IMR-90 (cell line): ENCODE results near the gene SPATA31E1. TPM values are rescaled to one million over a fixed set of nuclear protein-coding genes. Genes with fewer than 3 reads are reported as not detected.

ENCODE experiments used
- ATAC-seq: fragments of 200-7000 bp; cut with Tn5 transposase; 2 replicates; pipeline ENCODE4 v1.9.1; 2020; ENCODE audit warnings: low read depth, mild to moderate bottlenecking, moderate library complexity
- BruUV-seq: library from RNA; stranded (reverse); fragments of 400-500 nt; replicated peaks from 2 replicates; lab custom pipeline; 2021; lab: Mats Ljungman, UMichigan
- CTCF ChIA-PET: fragments of 300-600 bp; formaldehyde crosslinking; extraction: SDS; loops from one replicate; lab custom pipeline; 2021; ENCODE audit warnings: antibody characterized with exemption; lab: Yijun Ruan, JAX
- POLR2A ChIA-PET: fragments of 300-600 bp; sonication (Branson Sonifier 250); formaldehyde crosslinking; loops from one replicate; lab custom pipeline; 2022; ENCODE audit warnings: antibody characterized with exemption; ENCODE audit not compliant: unreplicated experiment; lab: Charles Lee
- DNase-seq: peaks from one replicate; pipeline ENCODE4 v3.0.0; 2013
- H2AFZ ChIP-seq: replicated peaks from 2 replicates; pipeline ENCODE3; 2013; ENCODE audit warnings: low read length, mild to moderate bottlenecking; ENCODE audit not compliant: poor library complexity
- H2AK5ac ChIP-seq: 2 replicates; pipeline ENCODE4 v1.6.1; 2013; ENCODE audit warnings: low read depth, low read length, inconsistent platforms
- H2AK9ac ChIP-seq: replicated peaks from 2 replicates; pipeline ENCODE3; 2013; ENCODE audit warnings: mild to moderate bottlenecking, low read depth, low read length, moderate library complexity; ENCODE audit not compliant: poor library complexity
- H2BK120ac ChIP-seq: 2 replicates; pipeline ENCODE4 v1.6.1; 2013; ENCODE audit warnings: low read depth, low read length, inconsistent platforms
- H2BK15ac ChIP-seq: 3 replicates; pipeline ENCODE4 v1.6.1; 2013; ENCODE audit warnings: low read depth, low read length, inconsistent platforms
- H2BK20ac ChIP-seq: 2 replicates; pipeline ENCODE4 v1.6.1; 2013; ENCODE audit warnings: low read depth, mild to moderate bottlenecking, inconsistent platforms, low read length, moderate library complexity
- H2BK5ac ChIP-seq: 2 replicates; pipeline ENCODE4 v1.6.1; 2013; ENCODE audit warnings: mild to moderate bottlenecking, low read depth, low read length, inconsistent platforms; ENCODE audit not compliant: poor library complexity, severe bottlenecking
- H3K14ac ChIP-seq: replicated peaks from 2 replicates; pipeline ENCODE4 v1.6.1; 2013; ENCODE audit warnings: low read depth, low read length, inconsistent platforms
- H3K18ac ChIP-seq: 2 replicates; pipeline ENCODE4 v1.6.1; 2013; ENCODE audit warnings: low read depth, low read length, control low read depth
- H3K23ac ChIP-seq: 2 replicates; pipeline ENCODE4 v1.6.1; 2013; ENCODE audit warnings: low read depth, low read length, inconsistent platforms
- H3K27ac ChIP-seq: 2 replicates; pipeline ENCODE4 v1.5.1; 2013; ENCODE audit warnings: mild to moderate bottlenecking, control low read depth, low read length; ENCODE audit not compliant: insufficient read depth
- H3K27me3 ChIP-seq: 2 replicates; pipeline ENCODE4 v1.6.1; 2013; ENCODE audit warnings: low read length; ENCODE audit not compliant: control insufficient read depth, insufficient read depth
- H3K36me3 ChIP-seq: 2 replicates; pipeline ENCODE4 v1.6.1; 2013; ENCODE audit warnings: low read length, mixed read lengths; ENCODE audit not compliant: control insufficient read depth, insufficient read depth
- H3K4ac ChIP-seq: 2 replicates; pipeline ENCODE4 v1.6.1; 2013; ENCODE audit warnings: low read depth, low read length, inconsistent platforms
- H3K4me1 ChIP-seq: 2 replicates; pipeline ENCODE4 v1.6.1; 2013; ENCODE audit warnings: low read length, mixed read lengths; ENCODE audit not compliant: control insufficient read depth, insufficient read depth
- H3K4me2 ChIP-seq: 2 replicates; pipeline ENCODE4 v1.6.1; 2013; ENCODE audit warnings: low read depth, mild to moderate bottlenecking, control low read depth, low read length, moderate library complexity
- H3K4me3 ChIP-seq: 2 replicates; pipeline ENCODE4 v1.5.1; 2013; ENCODE audit warnings: low read depth, mild to moderate bottlenecking, control low read depth, low read length, moderate library complexity; ENCODE audit not compliant: insufficient read depth
- H3K56ac ChIP-seq: 2 replicates; pipeline ENCODE4 v1.6.1; 2013; ENCODE audit warnings: low read length, inconsistent platforms; ENCODE audit not compliant: insufficient read depth; ENCODE audit errors: extremely low read depth
- H3K79me1 ChIP-seq, 2 experiments: 2 replicates each; pipeline ENCODE4 v1.6.1; 2013; ENCODE audit warnings: low read length in 2 of 2, inconsistent platforms in 1 of 2, low read depth in 1 of 2
- H3K9ac ChIP-seq: 2 replicates; pipeline ENCODE4 v1.6.1; 2013; ENCODE audit warnings: low read depth, low read length, control low read depth
- H3K9me1 ChIP-seq: 2 replicates; pipeline ENCODE4 v1.6.1; 2013; ENCODE audit warnings: low read length, inconsistent platforms; ENCODE audit not compliant: insufficient read depth
- H3K9me3 ChIP-seq: 2 replicates; pipeline ENCODE4 v1.6.1; 2013; ENCODE audit warnings: low read length; ENCODE audit not compliant: control insufficient read depth, insufficient read depth
- H4K20me1 ChIP-seq: 2 replicates; pipeline ENCODE4 v1.6.1; 2013; ENCODE audit warnings: low read length, inconsistent platforms; ENCODE audit not compliant: insufficient read depth
- H4K5ac ChIP-seq: 2 replicates; pipeline ENCODE4 v1.6.1; 2013; ENCODE audit warnings: mild to moderate bottlenecking, low read depth, low read length, control low read depth
- H4K8ac ChIP-seq, 2 experiments: 2 replicates each; pipeline ENCODE4 v1.6.1; 2013; ENCODE audit warnings: low read depth in 2 of 2, low read length in 2 of 2, control low read depth in 1 of 2, inconsistent platforms in 1 of 2
- H4K91ac ChIP-seq: 2 replicates; pipeline ENCODE4 v1.6.1; 2013; ENCODE audit warnings: low read depth, low read length, inconsistent platforms; ENCODE audit not compliant: insufficient read depth
- BHLHE40 ChIP-seq: fragments of 150-350 bp; IDR thresholded peaks from 2 replicates; pipeline ENCODE4 v1.6.1; 2016; ENCODE audit warnings: mild to moderate bottlenecking, low read depth, low read length
- CEBPB ChIP-seq: IDR thresholded peaks from 2 replicates; pipeline ENCODE4 v1.6.1; 2012; ENCODE audit warnings: low read depth, low read length, improper control_type of control experiment
- CHD1 ChIP-seq: IDR thresholded peaks from 2 replicates; pipeline ENCODE4 v1.6.1; 2012; ENCODE audit warnings: low read depth, low read length, improper control_type of control experiment
- FOS ChIP-seq: fragments of 150-350 bp; IDR thresholded peaks from 2 replicates; pipeline ENCODE4 v1.6.1; 2016; ENCODE audit warnings: low read depth, low read length
- MAFK ChIP-seq: IDR thresholded peaks from 2 replicates; pipeline ENCODE4 v1.6.1; 2012; ENCODE audit warnings: low read depth, low read length, improper control_type of control experiment
- MAZ ChIP-seq: IDR thresholded peaks from 2 replicates; pipeline ENCODE4 v1.6.1; 2012; ENCODE audit warnings: low read depth, mild to moderate bottlenecking, low read length, improper control_type of control experiment, moderate library complexity, borderline replicate concordance
- MXI1 ChIP-seq: IDR thresholded peaks from 2 replicates; pipeline ENCODE4 v1.6.1; 2012; ENCODE audit warnings: low read depth, mild to moderate bottlenecking, low read length, moderate library complexity, borderline replicate concordance
- NFE2L2 ChIP-seq: fragments of 150-350 bp; IDR thresholded peaks from 2 replicates; pipeline ENCODE4 v1.6.1; 2016; ENCODE audit warnings: low read depth, mild to moderate bottlenecking, low read length
- POLR2A ChIP-seq: IDR thresholded peaks from 2 replicates; pipeline ENCODE4 v1.6.1; 2012; ENCODE audit warnings: mild to moderate bottlenecking, low read depth, low read length
- RAD21 ChIP-seq: IDR thresholded peaks from 2 replicates; pipeline ENCODE4 v1.6.1; 2012; ENCODE audit warnings: low read length, improper control_type of control experiment
- RCOR1 ChIP-seq: IDR thresholded peaks from 2 replicates; pipeline ENCODE4 v1.6.1; 2012; ENCODE audit warnings: mild to moderate bottlenecking, low read length, improper control_type of control experiment; ENCODE audit not compliant: insufficient replicate concordance
- RFX5 ChIP-seq: IDR thresholded peaks from 2 replicates; pipeline ENCODE4 v1.8.0; 2012; ENCODE audit warnings: low read depth, mild to moderate bottlenecking, low read length, moderate library complexity
- SMC3 ChIP-seq: fragments of 150-350 bp; IDR thresholded peaks from 2 replicates; pipeline ENCODE4 v1.6.1; 2016; ENCODE audit warnings: low read depth, mild to moderate bottlenecking, antibody characterized with exemption, low read length, moderate library complexity
- WGBS, 2 experiments: methylation state at CpG; one replicate each; pipeline versions ENCODE4 v1.1.5 to v1.1.7; 2013; ENCODE audit warnings: missing lambda C conversion rate in 2 of 2; ENCODE audit not compliant: insufficient read length in 1 of 2; ENCODE audit errors: extremely low coverage in 2 of 2; 5-methylcytosine and 5-hydroxymethylcytosine counted together
- dilution Hi-C: fragments of 300-500 bp; cut with HindIII; formaldehyde crosslinking; loops from one replicate; pipeline ENCODE4 v1.14.3; 2018; ENCODE audit warnings: low sequenced_read_pairs; ENCODE audit not compliant: unreplicated experiment
- in situ Hi-C: fragments of 300-500 bp; cut with MboI; formaldehyde crosslinking; loops from 3 replicates; pipeline ENCODE4 v1.14.3; 2019; ENCODE audit warnings: low sequenced_read_pairs, inconsistent platforms, mixed read lengths
- intact Hi-C: fragments of 100-400 bp; cut with micrococcal nuclease; formaldehyde crosslinking; loops from 2 replicates; pipeline ENCODE4 v1.10.0; 2022
- polyA plus RNA-seq, 3 experiments: library from polyadenylated mRNA; depleted of rRNA; stranded (reverse); fragments of >200 nt; gene quantifications; 2 replicates each; pipeline ENCODE4 v1.2.3, GENCODE V29; 2012; ENCODE audit warnings: low replicate concordance in 1 of 3
- total RNA-seq: library from RNA; depleted of rRNA; stranded (reverse); fragments of >200 nt; gene quantifications from 2 replicates; pipeline ENCODE4 v1.2.3, GENCODE V29; 2012
- TF ChIP-seq, protein P1 (sequence below): conservative IDR thresholded peaks from 2 replicates; pipeline ENCODE4 v1.5.1; 2012; ENCODE audit warnings: mild to moderate bottlenecking, low read depth, low read length, improper control_type of control experiment
- TF ChIP-seq, protein P2 (sequence below): fragments of 150-350 bp; IDR thresholded peaks from 2 replicates; pipeline ENCODE4 v1.6.1; 2016; ENCODE audit warnings: low read depth, mild to moderate bottlenecking, low read length, moderate library complexity, borderline replicate concordance
- TF ChIP-seq, protein P3 (sequence below): fragments of 150-350 bp; IDR thresholded peaks from 2 replicates; pipeline ENCODE4 v1.6.1; 2017; ENCODE audit warnings: mild to moderate bottlenecking, antibody characterized with exemption, low read length, low read depth

Gene SPATA31E1
- total and polyA plus RNA-seq, 2 of the 4 experiments (the other 2 are of a cell fraction) = 0.03 TPM; not detected in 1

DNA sequence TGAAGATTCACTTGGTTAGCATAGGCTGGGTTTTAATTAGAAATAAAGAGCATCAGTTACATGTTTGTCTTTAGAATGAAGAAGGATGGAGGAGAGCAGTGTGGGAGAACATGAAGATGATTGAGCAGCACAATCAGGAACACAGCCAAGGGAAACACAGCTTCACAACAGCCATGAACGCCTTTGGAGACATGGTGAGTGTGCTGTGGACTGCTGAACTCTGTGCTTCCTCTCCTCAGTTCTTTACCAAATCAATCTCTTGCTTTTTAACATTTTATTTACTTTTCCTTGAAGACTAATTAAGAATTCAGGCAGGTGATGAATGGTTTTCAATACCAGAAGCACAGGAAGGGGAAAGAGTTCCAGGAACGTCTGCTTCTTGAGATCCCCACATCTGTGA, 38.2 kb upstream of the SPATA31E1 start:
- Histone ChIP-seq H3K4me1 (no peaks in the 10 kb centered on the region), H4K20me1 (no peaks in the 10 kb centered on the region), H2BK20ac (no peak overlapping the region), H2BK15ac (no peak overlapping the region), H4K5ac (no peak overlapping the region), H3K27ac (no peak overlapping the region), H2AK5ac (no peak overlapping the region), H3K23ac (no peak overlapping the region), H3K14ac (no peak overlapping the region), H3K36me3 (no peaks in the 10 kb centered on the region), H3K56ac (no peak overlapping the region), H3K4ac (no peak overlapping the region), H3K4me2 (no peak overlapping the region), H4K91ac (no peak overlapping the region), H3K27me3 (no peaks in the 10 kb centered on the region), H2AFZ (no peak overlapping the region), H4K8ac (no peak overlapping the region), H2BK5ac (no peak overlapping the region), H3K4me3 (no peak overlapping the region), H3K79me1 (no peaks in the 10 kb centered on the region), H2AK9ac (no peak overlapping the region), H3K9me3 (no peaks in the 10 kb centered on the region), H2BK120ac (no peak overlapping the region), H3K9ac (no peak overlapping the region), H3K9me1 (no peaks in the 10 kb centered on the region), H3K18ac (no peak overlapping the region)
- CTCF ChIA-PET = interaction anchor here (0.6 kb wide), 1 partner anchor 606 kb away, joined by 4 read pairs; no protein-coding TSS in a partner anchor
- dilution Hi-C loops = no loop called here
- BruUV-seq = no TSS peak
- TF ChIP-seq SMC3 (no peak), MAFK (no peak), MXI1 (no peak), CEBPB (no peak), CHD1 (no peak), POLR2A (no peak), NFE2L2 (no peak), RCOR1 (no peak), MAZ (no peak), RAD21 (no peak), FOS (no peak), BHLHE40 (no peak), RFX5 (no peak)
- TF ChIP-seq, protein P1, sequence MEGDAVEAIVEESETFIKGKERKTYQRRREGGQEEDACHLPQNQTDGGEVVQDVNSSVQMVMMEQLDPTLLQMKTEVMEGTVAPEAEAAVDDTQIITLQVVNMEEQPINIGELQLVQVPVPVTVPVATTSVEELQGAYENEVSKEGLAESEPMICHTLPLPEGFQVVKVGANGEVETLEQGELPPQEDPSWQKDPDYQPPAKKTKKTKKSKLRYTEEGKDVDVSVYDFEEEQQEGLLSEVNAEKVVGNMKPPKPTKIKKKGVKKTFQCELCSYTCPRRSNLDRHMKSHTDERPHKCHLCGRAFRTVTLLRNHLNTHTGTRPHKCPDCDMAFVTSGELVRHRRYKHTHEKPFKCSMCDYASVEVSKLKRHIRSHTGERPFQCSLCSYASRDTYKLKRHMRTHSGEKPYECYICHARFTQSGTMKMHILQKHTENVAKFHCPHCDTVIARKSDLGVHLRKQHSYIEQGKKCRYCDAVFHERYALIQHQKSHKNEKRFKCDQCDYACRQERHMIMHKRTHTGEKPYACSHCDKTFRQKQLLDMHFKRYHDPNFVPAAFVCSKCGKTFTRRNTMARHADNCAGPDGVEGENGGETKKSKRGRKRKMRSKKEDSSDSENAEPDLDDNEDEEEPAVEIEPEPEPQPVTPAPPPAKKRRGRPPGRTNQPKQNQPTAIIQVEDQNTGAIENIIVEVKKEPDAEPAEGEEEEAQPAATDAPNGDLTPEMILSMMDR = no peak
- TF ChIP-seq, protein P2, sequence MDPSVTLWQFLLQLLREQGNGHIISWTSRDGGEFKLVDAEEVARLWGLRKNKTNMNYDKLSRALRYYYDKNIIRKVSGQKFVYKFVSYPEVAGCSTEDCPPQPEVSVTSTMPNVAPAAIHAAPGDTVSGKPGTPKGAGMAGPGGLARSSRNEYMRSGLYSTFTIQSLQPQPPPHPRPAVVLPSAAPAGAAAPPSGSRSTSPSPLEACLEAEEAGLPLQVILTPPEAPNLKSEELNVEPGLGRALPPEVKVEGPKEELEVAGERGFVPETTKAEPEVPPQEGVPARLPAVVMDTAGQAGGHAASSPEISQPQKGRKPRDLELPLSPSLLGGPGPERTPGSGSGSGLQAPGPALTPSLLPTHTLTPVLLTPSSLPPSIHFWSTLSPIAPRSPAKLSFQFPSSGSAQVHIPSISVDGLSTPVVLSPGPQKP = no peak
- TF ChIP-seq, protein P3, sequence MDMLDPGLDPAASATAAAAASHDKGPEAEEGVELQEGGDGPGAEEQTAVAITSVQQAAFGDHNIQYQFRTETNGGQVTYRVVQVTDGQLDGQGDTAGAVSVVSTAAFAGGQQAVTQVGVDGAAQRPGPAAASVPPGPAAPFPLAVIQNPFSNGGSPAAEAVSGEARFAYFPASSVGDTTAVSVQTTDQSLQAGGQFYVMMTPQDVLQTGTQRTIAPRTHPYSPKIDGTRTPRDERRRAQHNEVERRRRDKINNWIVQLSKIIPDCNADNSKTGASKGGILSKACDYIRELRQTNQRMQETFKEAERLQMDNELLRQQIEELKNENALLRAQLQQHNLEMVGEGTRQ = no peak
- in situ Hi-C loops = no loop called here
- DNase-seq = peak; percentile 16
- no peak for ATAC-seq
- POLR2A ChIA-PET = no interaction called here
- WGBS, 2 experiments = 17% methylated on average over 1 of the region's 2 CpGs; no CpG with 5 or more reads in 1 of the 2 experiments
- intact Hi-C loops = no loop called here
